Body of pancreas (tissue), 4 donors: ENCODE results near the gene TMEM117. TPM values are rescaled to one million over a fixed set of nuclear protein-coding genes. Genes with fewer than 3 reads are reported as not detected.

Experiments
- ATAC-seq: fragments of 150-250 bp; one replicate; pipeline ENCODE4 v1.9.1; 2016
- DNase-seq, 4 donors: peaks; one replicate each; pipeline ENCODE4 v3.0.0-alpha.2; 2019
- H3K27ac ChIP-seq, 4 donors: fragments of 200-600 bp; sonication (generic); 1 replicate in 3 of 4; 2 replicates in 1 of 4; pipeline versions ENCODE4 v1.5.1 to v1.6.1; 2016 to 2019; ENCODE audit warnings: mild to moderate bottlenecking in 1 of 4, mixed read lengths in 1 of 4, moderate library complexity in 1 of 4
- H3K27me3 ChIP-seq, 2 donors: fragments of 200-600 bp; sonication (generic); one replicate each; pipeline ENCODE4 v1.6.0; 2016; ENCODE audit warnings: mild to moderate bottlenecking in 1 of 2
- H3K36me3 ChIP-seq, 2 donors: fragments of 200-600 bp; sonication (generic); replicated peaks in 1 of 2; 2 replicates each; pipeline ENCODE4 v1.5.1; 2016; ENCODE audit warnings: low read depth in 2 of 2; ENCODE audit not compliant: insufficient read depth in 1 of 2
- H3K4me1 ChIP-seq: fragments of 200-600 bp; sonication (generic); one replicate; pipeline ENCODE4 v1.6.0; 2016
- H3K4me3 ChIP-seq, 2 donors: fragments of 200-600 bp; sonication (generic); 1 replicate in 1 of 2; 2 replicates in 1 of 2; pipeline ENCODE4 v1.5.1; 2016 to 2019
- H3K9me3 ChIP-seq, 3 donors: fragments of 200-600 bp; sonication (generic); 1 replicate in 2 of 3; 2 replicates in 1 of 3; pipeline ENCODE4 v1.5.1; 2016
- POLR2A ChIP-seq, 3 donors: fragments of 450-650 bp; IDR thresholded peaks; one replicate each; pipeline ENCODE4 v1.6.1; 2016; ENCODE audit warnings: antibody characterized with exemption in 3 of 3, mild to moderate bottlenecking in 2 of 3
- WGBS, 2 donors: methylation state at CpG; one replicate each; pipeline ENCODE4 v1.1.5; 2017; 5-methylcytosine and 5-hydroxymethylcytosine counted together
- intact Hi-C: fragments of 100-400 bp; cut with DNase I; formaldehyde crosslinking; loops from one replicate; pipeline ENCODE4 v1.15.1; 2023
- total RNA-seq, 2 donors: library from RNA; depleted of rRNA; stranded (reverse); fragments of >200 nt; gene quantifications; one replicate each; pipeline ENCODE4 v1.1.0, GENCODE V29; 2016
- TF ChIP-seq, protein P1 (sequence below), 7 experiments: fragments of 450-650 bp in 4 of 7; fragments of 200-600 bp in 3 of 7; sonication (generic) in 3 of 7; IDR thresholded peaks; one replicate each; pipeline ENCODE4 v1.5.1; 2016 to 2019; ENCODE audit warnings: antibody characterized with exemption in 7 of 7

Gene TMEM117
- total RNA-seq, 2 donors from 2014 or later, result 19.2 to 23.4 TPM

DNA sequence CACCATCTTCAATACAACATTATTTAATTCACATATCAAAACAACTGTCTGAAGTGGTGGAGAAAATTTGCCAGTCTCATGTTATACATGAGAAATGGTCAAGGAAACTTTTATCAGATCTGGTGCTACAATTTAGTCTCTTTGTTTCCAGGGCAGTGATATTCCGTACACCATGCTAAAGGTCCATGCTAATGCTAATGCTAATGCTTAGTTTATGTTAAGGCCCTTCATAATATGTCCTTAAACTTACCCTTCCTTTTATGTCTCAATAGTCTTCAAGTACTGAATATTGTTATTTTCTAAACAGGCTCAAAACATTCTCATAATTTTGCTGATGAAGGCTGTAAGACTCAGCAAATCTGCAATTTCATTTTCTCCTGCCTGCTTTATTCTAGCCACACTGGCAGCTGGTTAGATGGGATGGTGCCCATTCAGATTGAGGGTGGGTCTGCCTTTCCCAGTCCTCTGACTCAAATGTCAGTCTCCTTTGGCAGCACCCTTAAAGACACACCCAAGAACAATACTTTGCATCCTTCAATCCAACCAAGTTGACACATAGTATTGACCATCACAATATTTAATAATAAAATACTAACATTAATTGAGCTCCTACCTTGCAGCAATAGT lies 59.8 kb downstream of the TMEM117 start:
- no peak for DNase-seq

GRCh38 chr12:43896496-43896895 lies 60.6 kb downstream of the TMEM117 start:
- intact Hi-C loops, result no loop called here
- Histone ChIP-seq H3K27ac (no peak overlapping the region), H3K9me3 (no peaks in the 10 kb centered on the region), H3K4me1 (peaks cover 10% of the 10 kb centered on the region), H3K36me3 (no peaks in the 10 kb centered on the region), H3K27me3 (no peaks in the 10 kb centered on the region), H3K4me3 (no peak overlapping the region)
- TF ChIP-seq, protein P1, sequence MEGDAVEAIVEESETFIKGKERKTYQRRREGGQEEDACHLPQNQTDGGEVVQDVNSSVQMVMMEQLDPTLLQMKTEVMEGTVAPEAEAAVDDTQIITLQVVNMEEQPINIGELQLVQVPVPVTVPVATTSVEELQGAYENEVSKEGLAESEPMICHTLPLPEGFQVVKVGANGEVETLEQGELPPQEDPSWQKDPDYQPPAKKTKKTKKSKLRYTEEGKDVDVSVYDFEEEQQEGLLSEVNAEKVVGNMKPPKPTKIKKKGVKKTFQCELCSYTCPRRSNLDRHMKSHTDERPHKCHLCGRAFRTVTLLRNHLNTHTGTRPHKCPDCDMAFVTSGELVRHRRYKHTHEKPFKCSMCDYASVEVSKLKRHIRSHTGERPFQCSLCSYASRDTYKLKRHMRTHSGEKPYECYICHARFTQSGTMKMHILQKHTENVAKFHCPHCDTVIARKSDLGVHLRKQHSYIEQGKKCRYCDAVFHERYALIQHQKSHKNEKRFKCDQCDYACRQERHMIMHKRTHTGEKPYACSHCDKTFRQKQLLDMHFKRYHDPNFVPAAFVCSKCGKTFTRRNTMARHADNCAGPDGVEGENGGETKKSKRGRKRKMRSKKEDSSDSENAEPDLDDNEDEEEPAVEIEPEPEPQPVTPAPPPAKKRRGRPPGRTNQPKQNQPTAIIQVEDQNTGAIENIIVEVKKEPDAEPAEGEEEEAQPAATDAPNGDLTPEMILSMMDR (IDR thresholded peaks at IDR 0.05), result no peak
- no peak for TF ChIP-seq POLR2A (IDR thresholded peaks at IDR 0.05)
- DNase-seq, result no peak
- ATAC-seq, result no peak
- WGBS, 2 donors, result 93 to 100% methylated on average over 1 of the region's 1 CpG

More for the DNA sequence above, 59.8 kb downstream of the TMEM117 start:
- H3K36me3 ChIP-seq, result no peaks in the 10 kb centered on the region
- 89 to 96% methylated on average over 1 of the region's 1 CpG for WGBS, 2 donors
- no peak overlapping the region for H3K4me3 ChIP-seq
- no peak for TF ChIP-seq POLR2A (IDR thresholded peaks at IDR 0.05)
- TF ChIP-seq, protein P1 (IDR thresholded peaks at IDR 0.05), result no peak
- no peaks in the 10 kb centered on the region for H3K27me3 ChIP-seq
- no peak overlapping the region for H3K27ac ChIP-seq
- intact Hi-C loops, result no loop called here
- no peaks in the 10 kb centered on the region for H3K9me3 ChIP-seq
- no peak for ATAC-seq
- H3K4me1 ChIP-seq, result peaks cover 10% of the 10 kb centered on the region

GRCh38 chr12:43898474-43898873 lies 62.6 kb downstream of the TMEM117 start:
- H3K4me1 ChIP-seq, result no peaks in the 10 kb centered on the region
- no peaks in the 10 kb centered on the region for H3K9me3 ChIP-seq
- ATAC-seq (no peak), DNase-seq (no peak)
- H3K27ac ChIP-seq, result no peak overlapping the region
- no peaks in the 10 kb centered on the region for H3K36me3 ChIP-seq
- TF ChIP-seq, protein P1 (IDR thresholded peaks at IDR 0.05), result no peak
- TF ChIP-seq POLR2A (IDR thresholded peaks at IDR 0.05), result no peak
- no peaks in the 10 kb centered on the region for H3K27me3 ChIP-seq
- H3K4me3 ChIP-seq, result no peak overlapping the region
- WGBS, 2 donors, result 84 to 91% methylated on average over 3 of the region's 3 CpGs
- intact Hi-C loops, result no loop called here

- H3K9me3 ChIP-seq, result no peaks in the 10 kb centered on the region
- no peak for TF ChIP-seq POLR2A (IDR thresholded peaks at IDR 0.05)
- TF ChIP-seq, protein P1 (IDR thresholded peaks at IDR 0.05), result no peak
- no peak for ATAC-seq
These were observed 63.7 kb downstream of the TMEM117 start for GRCh38 chr12:43899574-43899973.

GRCh38 chr12:43903686-43904085 lies 67.8 kb downstream of the TMEM117 start:
- no peak for ATAC-seq
- H3K27ac ChIP-seq, result no peak overlapping the region
- TF ChIP-seq, protein P1 (IDR thresholded peaks at IDR 0.05), result no peak
- TF ChIP-seq POLR2A (IDR thresholded peaks at IDR 0.05), result no peak
- no peak for DNase-seq
- H3K4me3 ChIP-seq, result no peak overlapping the region
- H3K27me3 ChIP-seq, result no peaks in the 10 kb centered on the region
- intact Hi-C loops, result no loop called here
- no peaks in the 10 kb centered on the region for H3K4me1 ChIP-seq
- no peaks in the 10 kb centered on the region for H3K9me3 ChIP-seq
- no peaks in the 10 kb centered on the region for H3K36me3 ChIP-seq

More at GRCh38 chr12:43899574-43899973, 63.7 kb downstream of the TMEM117 start:
- Histone ChIP-seq H3K27ac (no peak overlapping the region), H3K36me3 (no peaks in the 10 kb centered on the region), H3K4me3 (no peak overlapping the region), H3K27me3 (no peaks in the 10 kb centered on the region), H3K4me1 (no peaks in the 10 kb centered on the region)
- intact Hi-C loops, result no loop called here
- DNase-seq, result no peak
